HL-60 (cell line): ENCODE data around the gene OGFR.

Experiments used
- DNase-seq, 2 experiments: peaks; one replicate each; pipeline ENCODE4 v3.0.0-alpha.2; 2010 to 2020; ENCODE audit warnings: low read depth in 1 of 2, low spot score in 1 of 2
- H3K27ac ChIP-seq: fragments of 250-450 bp; sonication (Bioruptor Pico); replicated peaks from 2 replicates; pipeline ENCODE4 v1.5.1; 2020; ENCODE audit warnings: mild to moderate bottlenecking, moderate library complexity
- H3K27me3 ChIP-seq: fragments of 250-450 bp; sonication (Bioruptor Pico); 2 replicates; pipeline ENCODE4 v1.5.1; 2021; ENCODE audit warnings: mild to moderate bottlenecking, moderate library complexity; ENCODE audit not compliant: insufficient read depth, poor library complexity, severe bottlenecking
- H3K4me3 ChIP-seq: replicated peaks from 2 replicates; pipeline ENCODE4 v1.5.1; 2011; ENCODE audit warnings: mild to moderate bottlenecking, control low read depth, low read length; ENCODE audit not compliant: insufficient read depth
- CTCF ChIP-seq: IDR thresholded peaks from one replicate; pipeline ENCODE4 v1.5.1; 2011; ENCODE audit warnings: low read length, control low read depth, inconsistent platforms; ENCODE audit not compliant: insufficient read depth
- GABPA ChIP-seq: IDR thresholded peaks from 2 replicates; pipeline ENCODE4 v1.6.1; 2012; ENCODE audit warnings: low read depth
- POLR2AphosphoS5 ChIP-seq: IDR thresholded peaks from 2 replicates; pipeline ENCODE4 v1.6.1; 2012; ENCODE audit warnings: low read depth
- SPI1 ChIP-seq: IDR thresholded peaks from 2 replicates; pipeline ENCODE4 v1.6.1; 2012; ENCODE audit warnings: low read depth, mild to moderate bottlenecking, borderline replicate concordance
- TF ChIP-seq, protein P1 (sequence below): IDR thresholded peaks from 2 replicates; pipeline ENCODE4 v1.6.1; 2012; ENCODE audit warnings: low read depth; ENCODE audit not compliant: insufficient replicate concordance

Gene OGFR

DNA sequence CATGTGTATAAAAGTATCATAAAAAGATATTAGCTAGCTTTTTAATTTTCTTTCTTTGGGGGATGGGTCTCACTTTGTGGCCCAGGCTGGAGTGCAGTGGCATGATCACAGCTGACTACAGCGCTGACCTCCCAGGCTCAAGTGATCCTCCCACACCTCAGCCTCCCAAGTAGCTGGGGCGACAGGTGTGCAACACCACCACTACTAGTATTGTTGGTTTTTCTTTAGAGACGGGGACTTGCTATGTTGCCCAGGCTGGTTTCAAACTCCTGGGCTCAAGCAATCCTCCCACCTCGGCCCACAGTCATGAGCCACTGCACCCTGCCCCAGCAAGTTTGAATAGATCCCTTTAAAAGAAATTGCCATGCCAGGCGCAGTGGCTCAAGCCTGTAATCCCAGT, 50.5 kb downstream of the OGFR start:
- no peak overlapping the region for H3K4me3 ChIP-seq
- no peak overlapping the region for H3K27ac ChIP-seq
- TF ChIP-seq CTCF (no peak), POLR2AphosphoS5 (no peak), SPI1 (no peak)
- TF ChIP-seq, protein P1, sequence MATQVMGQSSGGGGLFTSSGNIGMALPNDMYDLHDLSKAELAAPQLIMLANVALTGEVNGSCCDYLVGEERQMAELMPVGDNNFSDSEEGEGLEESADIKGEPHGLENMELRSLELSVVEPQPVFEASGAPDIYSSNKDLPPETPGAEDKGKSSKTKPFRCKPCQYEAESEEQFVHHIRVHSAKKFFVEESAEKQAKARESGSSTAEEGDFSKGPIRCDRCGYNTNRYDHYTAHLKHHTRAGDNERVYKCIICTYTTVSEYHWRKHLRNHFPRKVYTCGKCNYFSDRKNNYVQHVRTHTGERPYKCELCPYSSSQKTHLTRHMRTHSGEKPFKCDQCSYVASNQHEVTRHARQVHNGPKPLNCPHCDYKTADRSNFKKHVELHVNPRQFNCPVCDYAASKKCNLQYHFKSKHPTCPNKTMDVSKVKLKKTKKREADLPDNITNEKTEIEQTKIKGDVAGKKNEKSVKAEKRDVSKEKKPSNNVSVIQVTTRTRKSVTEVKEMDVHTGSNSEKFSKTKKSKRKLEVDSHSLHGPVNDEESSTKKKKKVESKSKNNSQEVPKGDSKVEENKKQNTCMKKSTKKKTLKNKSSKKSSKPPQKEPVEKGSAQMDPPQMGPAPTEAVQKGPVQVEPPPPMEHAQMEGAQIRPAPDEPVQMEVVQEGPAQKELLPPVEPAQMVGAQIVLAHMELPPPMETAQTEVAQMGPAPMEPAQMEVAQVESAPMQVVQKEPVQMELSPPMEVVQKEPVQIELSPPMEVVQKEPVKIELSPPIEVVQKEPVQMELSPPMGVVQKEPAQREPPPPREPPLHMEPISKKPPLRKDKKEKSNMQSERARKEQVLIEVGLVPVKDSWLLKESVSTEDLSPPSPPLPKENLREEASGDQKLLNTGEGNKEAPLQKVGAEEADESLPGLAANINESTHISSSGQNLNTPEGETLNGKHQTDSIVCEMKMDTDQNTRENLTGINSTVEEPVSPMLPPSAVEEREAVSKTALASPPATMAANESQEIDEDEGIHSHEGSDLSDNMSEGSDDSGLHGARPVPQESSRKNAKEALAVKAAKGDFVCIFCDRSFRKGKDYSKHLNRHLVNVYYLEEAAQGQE: no peak
- no peaks in the 10 kb centered on the region for H3K27me3 ChIP-seq
- DNase-seq: no peak

DNA sequence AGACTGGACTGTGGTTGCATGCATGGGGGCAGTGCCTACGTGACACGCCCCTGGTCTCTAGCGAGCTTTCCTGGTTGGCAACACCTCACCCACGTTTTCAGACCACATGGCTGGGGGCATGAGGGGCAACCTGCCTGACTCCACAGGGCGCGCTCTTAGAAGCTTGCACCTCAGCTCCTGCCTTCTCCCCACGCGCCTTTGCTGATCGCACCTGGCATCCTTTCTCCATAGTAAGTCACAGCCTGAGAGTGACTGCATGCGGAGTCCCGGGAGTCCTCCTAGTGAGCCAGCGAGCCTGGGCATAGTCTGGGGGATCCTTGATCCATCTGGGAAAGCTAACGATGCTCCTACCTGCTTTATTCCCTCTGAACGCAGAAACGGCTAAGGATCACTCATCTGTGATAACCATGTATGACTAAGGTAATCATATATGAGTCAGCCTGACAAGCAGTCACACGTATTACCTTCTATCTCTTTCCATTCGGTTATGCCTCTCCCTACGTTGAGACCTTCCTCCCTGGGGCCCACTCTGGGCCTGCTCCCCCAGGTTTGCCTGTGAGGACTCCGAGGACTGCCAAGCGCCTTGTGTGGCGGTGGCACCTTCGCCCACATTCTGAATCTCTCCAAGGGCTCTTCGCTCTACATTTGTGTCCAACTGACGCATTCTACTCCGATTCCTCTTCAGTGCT, 52.4 kb downstream of the OGFR start:
- Histone ChIP-seq H3K4me3 (no peak overlapping the region), H3K27ac (no peak overlapping the region), H3K27me3 (no peaks in the 10 kb centered on the region)
- DNase-seq: no peak
- TF ChIP-seq SPI1: no peak
- no peak for TF ChIP-seq CTCF
- no peak; the same call in 1 of the 2 replicates for TF ChIP-seq POLR2AphosphoS5
- TF ChIP-seq, protein P1: no peak
- TF ChIP-seq GABPA: no peak

- H3K27me3 ChIP-seq: no peaks in the 10 kb centered on the region
- no peak overlapping the region for H3K27ac ChIP-seq
- no peak for DNase-seq
- TF ChIP-seq SPI1 (no peak), GABPA (no peak), CTCF (no peak), POLR2AphosphoS5 (no peak)
- TF ChIP-seq, protein P1: no peak
- no peak overlapping the region for H3K4me3 ChIP-seq
Measured at GRCh38 chr20:62858058-62858830, 53.6 kb downstream of the OGFR start.
